ENCODE measurements around the gene TOMM5. TPM values are rescaled to one million over a fixed set of nuclear protein-coding genes. Genes with fewer than 3 reads are reported as not detected.

The TOMM5 gene
- total and polyA plus RNA-seq, 2 of the 13 experiments (the other 11 are each of a cell fraction or from before 2014, with no cell fraction given) = 147 to 315 TPM

GRCh38 chr9:37547328-37547878 lies 45.0 kb downstream of the TOMM5 start:
- TF ChIP-seq ZNF121 (CRISPR knock-in tag; IDR thresholded peaks at IDR 0.05) (peak; percentile 47; the same call in 1 of the 2 replicates), MZF1 (CRISPR knock-in tag; IDR thresholded peaks at IDR 0.05; ENCODE audit: borderline replicate concordance) (no peak), SOX13 (IDR thresholded peaks at IDR 0.05) (no peak), SOX13 (CRISPR knock-in tag; conservative IDR thresholded peaks at IDR 0.05 in 1 of 2, IDR thresholded peaks at IDR 0.05 in 1 of 2) (no peak)
- H3K27me3 ChIP-seq (ENCODE audit: control insufficient read depth in 1 of 2, insufficient read depth in 2 of 2, low read length in 2 of 2) = no peaks in the 10 kb centered on the region
- intact Hi-C loops (cut with micrococcal nuclease; ENCODE audit: unreplicated experiment) (no loop called here), in situ Hi-C loops (cut with HindIII; ENCODE audit: extremely low pct_ligation_motif_present, low pct_unique_long_range_greater_than_20kb) (no loop called here)
- H3K9me3 ChIP-seq (ENCODE audit: low read length) = no peaks in the 10 kb centered on the region
- ChIA-PET POLR2A (no interaction called here), CTCF (ENCODE audit: low intra/inter-chr PET ratio, low total read pairs) (no interaction called here)
- WGBS (ENCODE audit: low lambda C conversion rate) = 86% methylated on average over 5 of the region's 5 CpGs
- no peaks in the 10 kb centered on the region for H3K36me3 ChIP-seq (replicated peaks in 1 of 2; ENCODE audit: control insufficient read depth in 1 of 2, insufficient read depth in 2 of 2, low read length in 2 of 2)
- FAIRE-seq = no peak
- no peak for DNase-seq (ENCODE audit: low spot score)
- H2AFZ ChIP-seq (ENCODE audit: low read length) = no peak overlapping the region
- ATAC-seq = no peak
- H3K79me2 ChIP-seq (ENCODE audit: insufficient read depth, low read length) = no peaks in the 10 kb centered on the region
- no peak overlapping the region for H3K4me2 ChIP-seq (ENCODE audit: low read depth, low read length)
- no peak overlapping the region for H3K9ac ChIP-seq (ENCODE audit: insufficient read depth, low read depth, low read length)
- H4K20me1 ChIP-seq (ENCODE audit: insufficient read depth, low read length) = no peaks in the 10 kb centered on the region
- H3K4me3 ChIP-seq (replicated peaks in 1 of 3; ENCODE audit: insufficient read depth in 1 of 3, low read depth in 2 of 3, low read length in 3 of 3) = no peak overlapping the region
- no peaks in the 10 kb centered on the region for H3K4me1 ChIP-seq (ENCODE audit: insufficient read depth, low read length)
- BruUV-seq (replicated peaks) = no TSS peak
- H3K27ac ChIP-seq (ENCODE audit: extremely low read length, insufficient read depth, low read length) = no peak overlapping the region

- Histone ChIP-seq H3K4me2 (ENCODE audit: low read depth, low read length) (no peak overlapping the region), H3K27me3 (ENCODE audit: control insufficient read depth in 1 of 2, insufficient read depth in 2 of 2, low read length in 2 of 2) (no peaks in the 10 kb centered on the region), H3K9ac (ENCODE audit: insufficient read depth, low read depth, low read length) (no peak overlapping the region), H3K36me3 (replicated peaks in 1 of 2; ENCODE audit: control insufficient read depth in 1 of 2, insufficient read depth in 2 of 2, low read length in 2 of 2) (no peaks in the 10 kb centered on the region; a peak in 1 of 5 replicates), H4K20me1 (ENCODE audit: insufficient read depth, low read length) (no peaks in the 10 kb centered on the region), H3K79me2 (ENCODE audit: insufficient read depth, low read length) (no peaks in the 10 kb centered on the region), H2AFZ (ENCODE audit: low read length) (no peak overlapping the region), H3K4me1 (ENCODE audit: insufficient read depth, low read length) (no peaks in the 10 kb centered on the region), H3K9me3 (ENCODE audit: low read length) (no peaks in the 10 kb centered on the region), H3K4me3 (replicated peaks in 1 of 3; ENCODE audit: insufficient read depth in 1 of 3, low read depth in 2 of 3, low read length in 3 of 3) (no peak overlapping the region), H3K27ac (ENCODE audit: extremely low read length, insufficient read depth, low read length) (no peak overlapping the region)
- no peak for DNase-seq (ENCODE audit: low spot score)
- intact Hi-C loops (cut with micrococcal nuclease; ENCODE audit: unreplicated experiment) (no loop called here), in situ Hi-C loops (cut with HindIII; ENCODE audit: extremely low pct_ligation_motif_present, low pct_unique_long_range_greater_than_20kb) (no loop called here)
- ChIA-PET CTCF (ENCODE audit: low intra/inter-chr PET ratio, low total read pairs) (no interaction called here), POLR2A (no interaction called here)
- no peak for ATAC-seq
- FAIRE-seq = no peak
- WGBS (ENCODE audit: low lambda C conversion rate) = 80% methylated on average over 1 of the region's 1 CpG
- no TSS peak for BruUV-seq (replicated peaks)
- no peak for TF ChIP-seq PHF21A (CRISPR knock-in tag; IDR thresholded peaks at IDR 0.05)
- TF ChIP-seq PATZ1 (CRISPR knock-in tag; IDR thresholded peaks at IDR 0.05) = no peak
- no peak for TF ChIP-seq IRF1 (CRISPR knock-in tag; IDR thresholded peaks at IDR 0.05; ENCODE audit: low read depth)
- no peak for TF ChIP-seq ZNF782 (CRISPR knock-in tag; IDR thresholded peaks at IDR 0.05; ENCODE audit: borderline replicate concordance)
- no peak for TF ChIP-seq ZNF780A (CRISPR knock-in tag; IDR thresholded peaks at IDR 0.05)
- TF ChIP-seq NR2F1 (CRISPR knock-in tag; IDR thresholded peaks at IDR 0.05) = no peak
- TF ChIP-seq ATRX (CRISPR knock-in tag; IDR thresholded peaks at IDR 0.05; ENCODE audit: borderline replicate concordance) = no peak
- TF ChIP-seq E2F1 (CRISPR knock-in tag; IDR thresholded peaks at IDR 0.05) = no peak
- TF ChIP-seq HOMEZ (CRISPR knock-in tag; IDR thresholded peaks at IDR 0.05; ENCODE audit: low read depth) = no peak
Measured at GRCh38 chr9:37543468-37543867, 48.9 kb downstream of the TOMM5 start.

Measured in HepG2 (cell line).